ENCODE measurements around the gene KIRREL3. TPM values are rescaled to one million over a fixed set of nuclear protein-coding genes. Genes with fewer than 3 reads are reported as not detected.

KIRREL3 gene
- total RNA-seq, 4 donors from 2014 or later, result 0.82 to 15.7 (median 1.4) TPM; not detected in 1

GRCh38 chr11:126456783-126457542 lies 543.6 kb downstream of the KIRREL3 start:
- WGBS, 2 donors (ENCODE audit: low coverage in 1 of 2), result 80 to 86% methylated on average over 16 to 20 of the region's 20 CpGs
- no peaks in the 10 kb centered on the region for H3K4me1 ChIP-seq
- intact Hi-C loops (cut with DNase I; ENCODE audit: low total_unique reads), result no loop called here
- in situ Hi-C loops (cut with MboI; ENCODE audit: low pct_ligation_motif_present in 1 of 4, low pct_unique_long_range_greater_than_20kb in 1 of 4, low sequenced_read_pairs in 3 of 4), result no loop called here
- H3K27me3 ChIP-seq, result peaks cover 51% of the 10 kb centered on the region
- H3K27ac ChIP-seq, result no peak overlapping the region
- TF ChIP-seq CTCF (IDR thresholded peaks at IDR 0.05), result no peak
- no peak for TF ChIP-seq POLR2A (IDR thresholded peaks at IDR 0.05)
- no peak for TF ChIP-seq EP300 (IDR thresholded peaks at IDR 0.05; ENCODE audit: low read depth)
- no peak for TF ChIP-seq POLR2AphosphoS5 (IDR thresholded peaks at IDR 0.05)
- no peak for DNase-seq
- H3K36me3 ChIP-seq, result no peaks in the 10 kb centered on the region
- H3K4me3 ChIP-seq, result no peak overlapping the region
- no peaks in the 10 kb centered on the region for H3K9me3 ChIP-seq

GRCh38 chr11:126456089-126456488 lies 544.5 kb downstream of the KIRREL3 start:
- Histone ChIP-seq H3K9me3 (no peaks in the 10 kb centered on the region), H3K27me3 (peaks cover 44% of the 10 kb centered on the region), H3K4me1 (no peaks in the 10 kb centered on the region), H3K36me3 (no peaks in the 10 kb centered on the region), H3K4me3 (no peak overlapping the region), H3K27ac (no peak overlapping the region)
- in situ Hi-C loops (cut with MboI; ENCODE audit: low pct_ligation_motif_present in 1 of 4, low pct_unique_long_range_greater_than_20kb in 1 of 4, low sequenced_read_pairs in 3 of 4), result no loop called here
- intact Hi-C loops (cut with DNase I; ENCODE audit: low total_unique reads), result no loop called here
- TF ChIP-seq POLR2AphosphoS5 (IDR thresholded peaks at IDR 0.05) (no peak), CTCF (IDR thresholded peaks at IDR 0.05) (no peak), EP300 (IDR thresholded peaks at IDR 0.05; ENCODE audit: low read depth) (no peak), POLR2A (IDR thresholded peaks at IDR 0.05) (no peak)
- 89% methylated on average over 15 of the region's 15 CpGs; no CpG with 5 or more reads in 1 of the 2 donors for WGBS, 2 donors (ENCODE audit: low coverage in 1 of 2)
- no peak for DNase-seq

- WGBS, 2 donors (ENCODE audit: low coverage in 1 of 2), result 64 to 66% methylated on average over 5 to 24 of the region's 24 CpGs
- H3K9me3 ChIP-seq, result no peaks in the 10 kb centered on the region
- H3K27me3 ChIP-seq, result peaks cover 13% of the 10 kb centered on the region
- H3K4me3 ChIP-seq, result no peak overlapping the region
- no peaks in the 10 kb centered on the region for H3K36me3 ChIP-seq
- no peak for TF ChIP-seq POLR2A (IDR thresholded peaks at IDR 0.05)
- no peak for TF ChIP-seq EP300 (IDR thresholded peaks at IDR 0.05; ENCODE audit: low read depth)
- no peak for TF ChIP-seq CTCF (IDR thresholded peaks at IDR 0.05)
- TF ChIP-seq POLR2AphosphoS5 (IDR thresholded peaks at IDR 0.05), result no peak
- H3K4me1 ChIP-seq, result no peaks in the 10 kb centered on the region
- intact Hi-C loops (cut with DNase I; ENCODE audit: low total_unique reads), result no loop called here
- no peak for DNase-seq
- in situ Hi-C loops (cut with MboI; ENCODE audit: low pct_ligation_motif_present in 1 of 4, low pct_unique_long_range_greater_than_20kb in 1 of 4, low sequenced_read_pairs in 3 of 4), result no loop called here
- H3K27ac ChIP-seq, result no peak overlapping the region
These were observed 548.1 kb downstream of the KIRREL3 start for GRCh38 chr11:126452241-126453101.

GRCh38 chr11:126451211-126451802 lies 549.3 kb downstream of the KIRREL3 start:
- TF ChIP-seq CTCF (IDR thresholded peaks at IDR 0.05), result no peak
- no peak for TF ChIP-seq EP300 (IDR thresholded peaks at IDR 0.05; ENCODE audit: low read depth)
- no peak for TF ChIP-seq POLR2A (IDR thresholded peaks at IDR 0.05)
- TF ChIP-seq POLR2AphosphoS5 (IDR thresholded peaks at IDR 0.05), result no peak
- Histone ChIP-seq H3K4me1 (no peaks in the 10 kb centered on the region), H3K36me3 (no peaks in the 10 kb centered on the region), H3K27me3 (peaks cover 13% of the 10 kb centered on the region), H3K9me3 (no peaks in the 10 kb centered on the region), H3K27ac (no peak overlapping the region), H3K4me3 (no peak overlapping the region)
- intact Hi-C loops (cut with DNase I; ENCODE audit: low total_unique reads) (no loop called here), in situ Hi-C loops (cut with MboI; ENCODE audit: low pct_ligation_motif_present in 1 of 4, low pct_unique_long_range_greater_than_20kb in 1 of 4, low sequenced_read_pairs in 3 of 4) (no loop called here)
- WGBS, 2 donors (ENCODE audit: low coverage in 1 of 2), result 70 to 85% methylated on average over 8 to 15 of the region's 15 CpGs
- no peak for DNase-seq
